HT1080 (cell line): Measurements from ENCODE around the gene GPRIN2. TPM values are rescaled to one million over a fixed set of nuclear protein-coding genes. Genes with fewer than 3 reads are reported as not detected.
"Not testable (repeated sequence)": the region's sequence is repeated elsewhere in the genome, so short reads cannot be mapped to it uniquely, and the experiment has no call there.

Source experiments
- DNase-seq: peaks from one replicate; pipeline ENCODE4 v3.0.0-alpha.2; 2015; ENCODE audit warnings: low read depth
- polyA plus RNA-seq, 2 experiments: library from polyadenylated mRNA; depleted of rRNA; stranded (reverse); fragments of >200 nt; gene quantifications; 2 replicates each; pipeline ENCODE4 v1.2.3, GENCODE V29; 2015
- total RNA-seq: library from RNA; depleted of rRNA; stranded (reverse); fragments of >200 nt; shearing (Covaris generic); gene quantifications from 2 replicates; pipeline ENCODE4 v1.2.3, GENCODE V29; 2014; rRNA removed

Gene GPRIN2
- total RNA-seq = not detected in 2 replicates
- polyA plus RNA-seq (2015; cell fraction: cytosol; rRNA removed) = not detected in 2 replicates
- not detected in 2 replicates for polyA plus RNA-seq (2015; cell fraction: nucleus; rRNA removed)

DNA sequence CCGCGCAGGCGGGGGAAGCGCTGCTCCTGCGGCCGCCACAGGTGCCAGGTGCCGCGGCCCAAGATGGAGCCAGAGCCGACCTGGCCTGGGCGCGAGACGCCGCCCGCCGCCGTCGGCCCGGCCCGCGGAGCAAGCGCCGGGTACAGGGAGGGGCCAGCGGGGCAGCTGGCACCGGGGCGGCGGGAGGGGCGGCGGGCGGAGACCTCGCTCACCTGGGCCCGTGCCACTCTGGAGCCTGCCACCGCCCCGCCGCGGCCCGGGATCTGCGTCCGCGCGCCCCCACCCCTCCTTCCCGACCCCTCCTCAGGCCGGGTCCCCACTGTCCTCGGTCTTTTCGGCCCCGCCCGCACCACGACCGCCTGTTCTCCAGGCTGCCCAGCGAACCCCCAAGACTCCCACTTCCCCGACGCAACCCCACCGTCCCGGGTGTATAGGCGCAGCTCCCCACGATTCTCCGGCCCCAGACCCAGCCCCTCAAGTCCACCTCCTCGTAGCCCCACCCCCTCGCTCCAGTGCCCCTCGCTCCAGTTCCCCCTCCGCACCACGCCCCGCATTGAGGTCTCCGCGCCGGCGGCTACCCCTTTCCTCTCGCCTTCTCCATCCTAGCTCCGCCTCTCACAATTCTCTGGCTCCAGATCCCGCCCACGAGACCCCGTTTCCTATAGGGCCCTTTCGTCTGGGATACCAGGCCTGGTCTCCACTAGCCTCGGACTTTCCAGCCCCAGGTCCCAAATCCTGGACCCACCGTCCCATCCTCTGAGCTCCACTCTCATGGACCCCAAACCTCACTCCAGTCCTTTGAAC is at the start of gene GPRIN2:
Gene GPRIN2, minus strand, starts transcription at position 144 of the 804 bp plus-strand sequence. CDS start 5,922 bp downstream, outside the sequence.
- DNase-seq = no peak

DNA sequence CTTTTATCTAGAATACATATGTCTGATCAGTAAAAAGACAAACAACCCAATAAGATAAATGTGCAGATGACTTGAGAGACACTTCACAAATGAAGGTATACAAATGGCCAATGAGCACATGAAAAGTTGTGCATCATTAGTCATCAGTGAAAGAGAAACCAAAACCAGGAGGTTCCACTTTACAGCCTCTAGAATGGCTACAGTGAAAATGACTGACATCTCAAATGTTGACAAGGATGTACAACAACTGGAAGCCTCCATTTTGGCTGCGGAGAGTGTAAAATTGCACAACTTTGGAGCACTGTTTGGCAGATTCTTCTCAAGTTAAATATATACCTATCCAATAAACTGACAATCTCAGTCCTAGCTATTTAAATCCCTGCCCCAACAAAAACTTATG is 44.1 kb upstream of the GPRIN2 start:
- DNase-seq = not testable (repeated sequence)

DNA sequence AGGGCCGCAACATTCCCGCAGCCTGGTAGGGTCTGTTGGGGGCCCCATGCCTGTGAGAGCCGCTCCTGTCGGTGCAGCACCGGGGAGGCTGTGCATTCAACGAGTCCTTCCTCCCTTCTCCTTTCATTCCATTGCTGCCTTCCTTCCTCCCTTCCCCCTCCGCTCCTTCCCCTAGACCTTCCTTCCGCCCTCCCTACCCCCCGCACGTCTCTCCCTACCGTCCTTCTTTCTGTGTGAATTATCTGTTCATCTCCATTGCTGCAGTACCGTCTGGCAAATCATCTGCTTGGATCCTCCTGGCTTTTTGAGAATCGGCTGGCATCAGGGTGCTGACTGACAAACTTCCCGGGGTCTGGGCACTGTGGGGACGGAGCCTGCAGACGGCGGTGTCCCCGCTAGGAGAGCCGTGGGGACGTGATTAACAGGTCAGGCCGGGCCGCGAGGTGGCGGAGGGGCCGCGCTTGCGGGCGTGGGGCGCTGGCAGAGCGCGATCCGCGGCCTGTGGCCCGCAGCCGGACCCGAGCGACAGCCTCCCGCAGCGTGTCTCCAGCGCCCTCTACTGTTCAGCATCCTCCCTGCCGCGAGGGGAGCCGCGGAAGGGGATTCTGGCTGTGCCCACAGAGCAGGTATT is 41.3 kb upstream of the GPRIN2 start:
- not testable (repeated sequence) for DNase-seq

DNA sequence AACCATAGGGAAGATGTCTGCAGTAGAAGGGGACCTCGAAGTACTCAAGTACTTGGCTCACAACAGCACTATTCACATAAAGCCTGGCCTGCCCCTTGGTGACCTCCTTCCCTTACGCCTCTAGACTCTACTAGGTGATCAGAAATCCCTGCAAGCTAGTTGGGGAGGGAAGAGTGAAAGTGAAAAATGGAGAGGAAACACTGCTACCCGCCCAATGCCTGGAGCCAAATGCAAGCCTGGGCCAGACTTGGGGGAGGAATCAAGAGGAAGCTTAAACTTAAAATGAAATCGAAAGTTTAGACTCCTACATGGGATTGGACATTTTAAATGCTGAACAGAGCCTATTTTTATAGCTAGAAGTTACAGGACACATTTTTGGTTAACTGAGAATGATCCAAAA is 40.1 kb upstream of the GPRIN2 start:
- not testable (repeated sequence) for DNase-seq

GRCh38 chr10:46594453-46595063 is 38.1 kb upstream of the GPRIN2 start:
- DNase-seq = not testable (repeated sequence)

GRCh38 chr10:46593307-46593706 is 36.8 kb upstream of the GPRIN2 start:
- DNase-seq = not testable (repeated sequence)

DNA sequence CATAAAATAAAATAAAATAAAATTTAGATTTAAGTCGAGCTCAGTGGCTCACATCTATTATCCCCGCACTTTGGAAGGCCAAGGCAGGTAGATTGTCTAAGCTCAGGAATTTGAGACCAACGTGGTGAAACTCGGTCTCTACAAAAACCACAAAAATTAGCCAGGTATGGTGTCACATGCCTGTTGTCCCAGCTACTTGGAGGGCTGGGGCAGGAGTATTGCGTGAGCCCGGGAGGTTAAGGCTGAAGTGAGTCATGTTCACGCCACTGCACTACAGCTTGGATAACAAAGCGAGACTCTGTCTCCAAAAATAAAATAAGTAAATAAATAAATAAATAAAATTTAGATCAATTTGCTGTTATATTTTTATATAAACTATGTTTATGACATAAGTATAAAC is 34.6 kb upstream of the GPRIN2 start:
- not testable (repeated sequence) for DNase-seq

- DNase-seq = not testable (repeated sequence)
Observed at GRCh38 chr10:46589589-46589988, 33.1 kb upstream of the GPRIN2 start.

GRCh38 chr10:46588221-46588620 is 31.8 kb upstream of the GPRIN2 start:
- not testable (repeated sequence) for DNase-seq

DNA sequence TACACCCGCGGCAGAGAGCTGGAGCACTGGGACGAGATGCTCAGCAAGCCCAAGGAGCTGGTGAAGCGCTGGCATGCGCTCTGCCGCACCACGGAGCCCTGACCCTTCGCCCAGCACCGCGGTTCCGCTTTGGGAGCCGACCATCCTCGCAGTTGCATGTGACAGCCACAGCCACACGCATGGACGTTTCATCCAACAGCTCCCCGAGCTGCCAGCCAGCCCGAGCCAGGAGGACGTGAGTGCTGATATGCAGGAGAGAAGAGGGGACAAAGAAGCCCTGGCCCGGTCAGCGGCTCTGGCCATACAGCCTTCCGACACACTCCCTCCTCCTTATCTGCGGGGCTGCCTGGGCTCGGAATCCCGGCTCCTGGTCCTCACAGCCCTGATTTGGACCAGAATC is 31.1 kb upstream of the GPRIN2 start:
- DNase-seq = not testable (repeated sequence)

DNA sequence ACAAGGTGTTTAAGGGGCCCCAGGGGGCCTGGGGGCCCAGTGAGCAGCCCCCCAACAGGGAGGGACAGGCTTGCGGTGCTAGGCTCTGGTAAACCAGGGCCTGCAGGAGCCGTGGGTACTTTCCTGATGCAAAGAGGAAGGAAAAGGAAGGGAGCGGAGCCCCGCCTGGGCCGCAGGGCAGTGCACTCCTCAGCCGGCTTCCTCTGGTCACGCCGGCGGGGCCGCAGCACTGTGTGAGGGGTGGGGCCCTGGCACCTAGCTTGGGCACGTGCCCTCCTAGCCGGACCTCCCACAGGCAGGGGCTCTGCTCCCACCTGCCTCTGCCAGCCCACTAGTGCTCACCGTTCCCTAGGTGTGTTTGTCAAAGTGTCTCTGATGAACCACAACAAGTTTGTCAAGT is 28.8 kb upstream of the GPRIN2 start:
- DNase-seq = not testable (repeated sequence)

- DNase-seq = not testable (repeated sequence)
Observed at GRCh38 chr10:46584196-46584595, 27.7 kb upstream of the GPRIN2 start.

GRCh38 chr10:46582568-46582967 is 26.1 kb upstream of the GPRIN2 start:
- DNase-seq = not testable (repeated sequence)

DNA sequence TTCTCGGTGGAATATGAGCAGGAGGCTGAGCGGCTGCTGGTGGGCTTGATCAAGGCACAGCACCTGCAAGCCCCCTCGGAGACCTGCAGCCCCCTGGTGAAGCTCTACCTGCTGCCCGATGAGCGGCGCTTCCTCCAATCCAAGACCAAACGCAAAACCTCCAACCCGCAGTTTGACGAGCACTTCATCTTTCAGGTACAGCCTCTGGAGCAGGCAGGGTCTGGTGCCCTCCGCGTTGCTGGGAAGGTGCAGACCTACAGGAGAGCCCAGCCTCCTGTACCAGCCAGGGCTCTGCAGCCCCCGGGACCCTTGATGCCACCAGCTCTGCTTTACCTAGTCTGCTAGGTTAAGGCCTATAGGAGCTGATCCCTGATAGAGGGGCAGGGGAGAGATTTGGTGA is 25.5 kb upstream of the GPRIN2 start:
- not testable (repeated sequence) for DNase-seq

GRCh38 chr10:46579378-46579777 is 22.9 kb upstream of the GPRIN2 start:
- DNase-seq = not testable (repeated sequence)

- not testable (repeated sequence) for DNase-seq
Observed at GRCh38 chr10:46578474-46579178, 22.2 kb upstream of the GPRIN2 start, which contains the start of gene SYT15. Gene SYT15, plus strand, starts transcription at chr10:46579128. Its CDS starts 41 bp downstream, at chr10:46579169.

- not testable (repeated sequence) for DNase-seq
Observed at GRCh38 chr10:46577624-46578473, 21.4 kb upstream of the GPRIN2 start.

GRCh38 chr10:46573884-46574283 is 17.4 kb upstream of the GPRIN2 start:
- DNase-seq = not testable (repeated sequence)

- DNase-seq = peak; percentile 0
Observed at GRCh38 chr10:46573314-46573713, 16.9 kb upstream of the GPRIN2 start.

DNA sequence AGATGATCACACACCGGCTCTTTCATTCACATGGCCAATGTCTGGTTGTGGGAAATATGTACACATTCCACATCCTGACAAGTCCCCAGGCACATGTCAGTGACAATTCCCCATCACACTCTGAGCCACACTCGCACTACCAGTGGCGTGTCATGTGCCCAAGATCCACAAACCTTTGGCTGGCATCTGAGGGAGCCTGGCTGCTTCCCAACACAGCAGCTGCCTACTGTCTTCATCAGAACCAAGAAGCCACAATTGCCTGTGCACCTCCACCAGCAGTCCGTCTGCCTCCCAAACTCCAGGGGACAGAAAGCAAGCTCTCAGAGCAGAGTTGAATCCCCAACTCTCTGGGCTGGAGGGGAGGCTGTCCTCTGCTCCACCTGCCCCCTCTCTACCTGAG is 16.3 kb upstream of the GPRIN2 start:
- not testable (repeated sequence) for DNase-seq
